AG04450 (cell line): Measurements from ENCODE around the gene TAF1B. TPM values are rescaled to one million over a fixed set of nuclear protein-coding genes. Genes with fewer than 3 reads are reported as not detected.

Experiments
- CTCF ChIA-PET: fragments of 300-600, 350-600 bp; formaldehyde crosslinking; extraction: SDS; loops from one replicate; lab custom pipeline; 2022; ENCODE audit warnings: antibody characterized with exemption, inconsistent platforms; lab: Charles Lee
- POLR2A ChIA-PET: fragments of 350-600 bp; formaldehyde crosslinking; extraction: SDS; loops from one replicate; lab custom pipeline; 2021; ENCODE audit warnings: antibody characterized with exemption, inconsistent platforms; lab: Yijun Ruan, JAX
- DNase-seq: peaks from one replicate; pipeline ENCODE4 v3.0.0-alpha.2; 2011; ENCODE audit warnings: low read depth, low spot score
- H3K27ac ChIP-seq: one replicate; pipeline ENCODE4 v1.5.1; 2012; ENCODE audit warnings: low read depth, low read length, control low read depth
- H3K27me3 ChIP-seq: one replicate; pipeline ENCODE4 v1.6.0; 2012; ENCODE audit warnings: low read length; ENCODE audit not compliant: control insufficient read depth, insufficient read depth
- H3K4me3 ChIP-seq: 2 replicates; pipeline ENCODE4 v1.5.1; 2011; ENCODE audit warnings: mild to moderate bottlenecking, low read depth, low read length, control low read depth
- H3K9me3 ChIP-seq: 2 replicates; pipeline ENCODE4 v1.5.1; 2012; ENCODE audit warnings: low read length; ENCODE audit not compliant: control insufficient read depth, insufficient read depth
- polyA plus RNA-seq: library from polyadenylated mRNA; depleted of rRNA; stranded (reverse); fragments of >200 nt; gene quantifications from 2 replicates; pipeline ENCODE4 v1.2.3, GENCODE V29; 2011; rRNA removed
- TF ChIP-seq, protein P1 (sequence below): IDR thresholded peaks from 2 replicates; pipeline ENCODE4 v1.5.1; 2011; ENCODE audit warnings: low read depth, low read length, control low read depth, inconsistent platforms

Gene TAF1B
- polyA plus RNA-seq, 1 experiment: 25.8 TPM

DNA sequence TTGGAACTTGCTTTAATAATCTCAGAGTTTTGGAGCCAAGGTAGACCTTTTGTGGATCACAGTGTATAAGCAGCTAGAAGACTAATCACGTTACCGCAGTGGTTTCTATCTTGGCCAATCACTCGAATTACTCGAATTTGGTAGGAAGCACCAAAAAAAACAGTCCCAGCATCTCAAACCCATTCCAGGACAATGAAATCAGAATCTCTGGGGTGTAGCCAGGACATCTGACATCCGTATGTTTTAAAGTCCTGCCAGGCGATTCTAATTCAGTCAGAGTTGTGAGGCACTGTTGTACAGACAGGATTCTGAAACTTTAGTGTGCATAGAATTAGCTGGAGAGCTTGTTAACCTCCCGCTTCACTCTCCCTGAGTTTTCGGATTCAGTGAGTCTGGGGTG lies 139.0 kb downstream of the TAF1B start:
- CTCF ChIA-PET: interaction anchor here (0.8 to 5.3 kb wide), 5 partner anchors 8 to 212 kb away, joined by 3 to 63 read pairs (median 5); no protein-coding TSS in a partner anchor
- H3K9me3 ChIP-seq: no peaks in the 10 kb centered on the region
- no peaks in the 10 kb centered on the region for H3K27me3 ChIP-seq
- peak overlapping the region; percentile 63 for H3K27ac ChIP-seq
- peak; percentile 83 for DNase-seq
- TF ChIP-seq, protein P1, sequence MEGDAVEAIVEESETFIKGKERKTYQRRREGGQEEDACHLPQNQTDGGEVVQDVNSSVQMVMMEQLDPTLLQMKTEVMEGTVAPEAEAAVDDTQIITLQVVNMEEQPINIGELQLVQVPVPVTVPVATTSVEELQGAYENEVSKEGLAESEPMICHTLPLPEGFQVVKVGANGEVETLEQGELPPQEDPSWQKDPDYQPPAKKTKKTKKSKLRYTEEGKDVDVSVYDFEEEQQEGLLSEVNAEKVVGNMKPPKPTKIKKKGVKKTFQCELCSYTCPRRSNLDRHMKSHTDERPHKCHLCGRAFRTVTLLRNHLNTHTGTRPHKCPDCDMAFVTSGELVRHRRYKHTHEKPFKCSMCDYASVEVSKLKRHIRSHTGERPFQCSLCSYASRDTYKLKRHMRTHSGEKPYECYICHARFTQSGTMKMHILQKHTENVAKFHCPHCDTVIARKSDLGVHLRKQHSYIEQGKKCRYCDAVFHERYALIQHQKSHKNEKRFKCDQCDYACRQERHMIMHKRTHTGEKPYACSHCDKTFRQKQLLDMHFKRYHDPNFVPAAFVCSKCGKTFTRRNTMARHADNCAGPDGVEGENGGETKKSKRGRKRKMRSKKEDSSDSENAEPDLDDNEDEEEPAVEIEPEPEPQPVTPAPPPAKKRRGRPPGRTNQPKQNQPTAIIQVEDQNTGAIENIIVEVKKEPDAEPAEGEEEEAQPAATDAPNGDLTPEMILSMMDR: no peak
- POLR2A ChIA-PET: no interaction called here
- no peak overlapping the region for H3K4me3 ChIP-seq

DNA sequence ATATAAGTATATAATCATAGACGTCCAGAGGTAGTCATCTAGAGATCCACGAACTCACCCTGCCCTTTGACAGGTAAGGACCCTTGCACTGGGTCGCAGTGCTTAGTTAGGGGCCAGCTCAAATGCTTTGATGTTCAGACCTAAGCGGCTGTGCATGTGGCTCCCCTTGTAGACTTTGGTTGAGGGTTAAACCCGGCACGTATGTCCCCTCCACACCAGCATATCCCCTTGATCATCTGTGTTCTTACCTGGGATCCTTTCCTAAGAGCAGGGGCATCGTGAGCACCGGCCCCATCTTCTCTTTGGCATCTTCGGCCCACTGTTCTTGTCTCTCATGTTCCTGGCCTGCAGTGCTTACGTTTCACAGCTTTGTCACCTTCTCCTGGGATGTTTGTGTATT lies 139.6 kb downstream of the TAF1B start:
- no peak for DNase-seq
- TF ChIP-seq, protein P1: no peak
- ChIA-PET POLR2A (no interaction called here), CTCF (interaction anchor here (0.7 to 5.3 kb wide), 9 partner anchors 8 to 462 kb away, joined by 3 to 63 read pairs (median 20); no protein-coding TSS in a partner anchor)
- Histone ChIP-seq H3K9me3 (no peaks in the 10 kb centered on the region), H3K27me3 (no peaks in the 10 kb centered on the region), H3K4me3 (no peak overlapping the region), H3K27ac (no peak overlapping the region)

DNA sequence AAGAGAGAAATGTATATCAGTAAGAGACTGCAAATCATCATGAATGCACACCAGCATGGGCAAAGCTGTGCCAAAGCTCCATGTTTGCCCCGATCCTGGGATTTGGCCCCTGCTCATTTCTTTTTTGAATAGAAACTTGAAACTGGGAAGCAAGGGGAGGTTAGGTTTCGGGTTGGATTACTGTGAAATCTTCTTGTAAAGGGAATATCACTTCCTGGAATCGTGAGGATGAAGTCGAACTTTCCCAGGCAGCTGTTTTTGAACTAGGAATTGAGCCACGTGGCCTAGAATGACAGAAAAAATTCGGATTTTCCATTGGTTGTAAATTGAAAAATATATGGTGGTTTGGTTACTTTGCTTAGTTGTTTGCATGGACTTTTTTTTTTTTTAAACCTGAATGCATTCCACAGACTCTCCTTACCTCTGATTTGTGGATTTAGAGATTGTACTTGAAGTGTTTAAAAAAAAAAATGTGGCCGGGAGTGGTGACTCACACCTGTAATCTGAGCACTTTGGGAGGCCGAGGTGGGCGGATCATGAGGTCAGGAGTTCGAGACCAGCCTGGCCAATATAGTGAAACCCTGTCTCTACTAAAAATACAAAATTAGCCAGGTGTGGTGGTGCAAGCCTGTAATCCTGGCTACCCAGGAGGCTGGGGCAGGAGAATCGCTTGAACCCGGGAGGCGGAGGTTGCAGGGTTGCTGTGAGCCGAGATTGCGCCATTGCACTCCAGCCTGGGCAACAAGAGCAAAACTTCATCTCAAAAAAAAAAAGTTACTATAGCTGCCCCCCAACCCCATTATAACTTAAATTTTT lies 140.3 kb downstream of the TAF1B start:
- POLR2A ChIA-PET: interaction anchor here (0.6 to 1.0 kb wide), 2 partner anchors 181 to 378 kb away, joined by 3 read pairs; no protein-coding TSS in a partner anchor
- Histone ChIP-seq H3K27ac (no peak overlapping the region), H3K4me3 (no peak overlapping the region), H3K9me3 (no peaks in the 10 kb centered on the region), H3K27me3 (no peaks in the 10 kb centered on the region)
- no peak for DNase-seq
- CTCF ChIA-PET: interaction anchor here (0.6 to 5.3 kb wide), 53 partner anchors 8 to 462 kb away, joined by 3 to 63 read pairs (median 5); partner anchors contain the start of gene KLF11
- TF ChIP-seq, protein P1: no peak

Other genes with a start within 250 kb of the TAF1B start
- gene YWHAQ, start 212.5 kb upstream of the TAF1B start, polyA plus RNA-seq: 509 and 624 TPM in 2 replicates
- 0.55 and 0.64 TPM in 2 replicates for gene GRHL1, start 108.2 kb downstream of the TAF1B start, polyA plus RNA-seq
- 4.9 and 5.5 TPM in 2 replicates for gene KLF11, start 200.1 kb downstream of the TAF1B start, polyA plus RNA-seq
- 0.12 and 0.24 TPM in 2 replicates for gene CYS1, start 236.9 kb downstream of the TAF1B start, polyA plus RNA-seq